ENCODE data around the gene FOXD3. TPM values are rescaled to one million over a fixed set of nuclear protein-coding genes. Genes with fewer than 3 reads are reported as not detected.

FOXD3 gene
- total RNA-seq, 1 experiment from 2014 or later = 25.8 TPM

DNA sequence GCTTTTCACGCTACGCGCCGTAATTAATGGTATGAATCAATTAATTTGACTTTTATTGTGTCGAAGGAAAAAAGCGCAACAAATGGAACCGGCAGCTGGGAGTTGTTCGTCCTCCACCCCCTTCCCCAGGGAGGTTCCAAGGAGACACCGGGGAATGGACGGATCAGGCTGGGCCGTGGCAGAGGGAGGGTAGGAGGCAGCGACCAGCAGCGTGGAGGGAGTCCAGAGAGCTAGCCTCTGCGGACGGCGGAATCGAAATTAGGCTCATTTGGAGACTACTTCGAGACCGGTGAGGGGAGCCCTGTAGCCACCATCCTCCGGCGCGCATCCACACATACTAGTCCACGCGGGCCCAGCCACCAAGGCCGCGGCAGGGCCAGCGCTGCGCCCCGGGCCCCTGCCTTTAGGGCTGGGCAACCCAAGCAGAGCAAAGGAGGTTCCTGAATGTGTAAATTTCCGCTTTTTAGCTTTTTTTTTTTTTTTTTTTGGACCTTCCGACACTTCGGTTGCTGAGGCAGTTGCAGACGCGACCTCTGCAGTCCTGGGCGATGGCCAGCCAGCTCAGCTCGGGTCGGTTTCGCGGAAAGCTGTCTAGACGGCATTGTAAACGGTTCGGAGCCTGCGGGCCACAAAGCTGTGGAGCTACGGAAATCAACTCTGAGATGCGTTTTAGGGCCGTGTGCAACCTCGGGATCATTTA is 2.2 kb upstream of the FOXD3 start:
- Histone ChIP-seq H2BK20ac (ENCODE audit: low read depth, low read length, poor library complexity, severe bottlenecking) (no peak overlapping the region), H3K23ac (ENCODE audit: insufficient read length, low read depth, low read length) (no peak overlapping the region), H3K27me3 (ENCODE audit: insufficient read depth, low read length) (no peaks in the 10 kb centered on the region; the same call in 1 of the 2 replicates), H2AFZ (ENCODE audit: low read length) (no peak overlapping the region), H3K4me1 (ENCODE audit: insufficient read depth, low read length) (peaks cover 7% of the 10 kb centered on the region; the same call in 1 of the 2 replicates), H3K79me1 (ENCODE audit: insufficient read depth, low read depth, low read length, poor library complexity, severe bottlenecking) (no peaks in the 10 kb centered on the region), H3K4me2 (ENCODE audit: insufficient read depth, insufficient read length, low read length) (peak overlapping the region; percentile 95), H2BK12ac (ENCODE audit: insufficient read length, low read depth, low read length) (no peak overlapping the region), H2AK5ac (ENCODE audit: insufficient read length, low read length) (no peak overlapping the region), H4K91ac (ENCODE audit: insufficient read length, low read depth, low read length) (no peak overlapping the region), H3K14ac (ENCODE audit: insufficient read depth, low read length) (no peak overlapping the region), H3K79me2 (ENCODE audit: insufficient read depth, low read length) (no peaks in the 10 kb centered on the region; the same call in 1 of the 2 replicates), H2BK5ac (ENCODE audit: insufficient read length, low read length) (no peak overlapping the region), H4K5ac (ENCODE audit: insufficient read length, low read depth, low read length) (no peak overlapping the region), H3K56ac (ENCODE audit: insufficient read length, low read depth, low read length) (no peak overlapping the region), H4K8ac (replicated peaks; ENCODE audit: insufficient read length, low read depth, low read length) (no peak overlapping the region), H3K4ac (ENCODE audit: low read depth, low read length) (no peak overlapping the region), H3K9ac (ENCODE audit: extremely low read depth, insufficient read length, low read length) (peak overlapping the region; percentile 44), H2BK15ac (ENCODE audit: low read depth, low read length) (no peak overlapping the region), H2BK120ac (ENCODE audit: low read depth, low read length, poor library complexity, severe bottlenecking) (no peak overlapping the region), H3K23me2 (ENCODE audit: insufficient read length, low read depth, low read length, poor library complexity, severe bottlenecking) (peaks cover 53% of the 10 kb centered on the region), H4K20me1 (ENCODE audit: control insufficient read depth, insufficient read depth, insufficient read length) (no peaks in the 10 kb centered on the region), H3T11ph (ENCODE audit: low read length) (no peak overlapping the region), H3K27ac (ENCODE audit: insufficient read length, low read depth, low read length) (no peak overlapping the region), H3K9me3 (ENCODE audit: control insufficient read depth, low read depth, low read length) (no peaks in the 10 kb centered on the region), H3K18ac (ENCODE audit: insufficient read length, low read depth, low read length) (no peak overlapping the region)
- TF ChIP-seq CTCF (conservative IDR thresholded peaks at IDR 0.05) = no peak
- peaks cover 0 to 2% of the 10 kb centered on the region in 2 experiments; a peak in 2 of 5 replicates for H3K9me3 Mint-ChIP-seq
- peaks cover 0 to 6% (median 0%) of the 10 kb centered on the region in 3 experiments; a peak in 3 of 7 replicates for H3K36me3 Mint-ChIP-seq (ENCODE audit: insufficient read depth in 1 of 3, low read depth in 3 of 3)
- DNase-seq = peak; percentile 39
- no CpG with 5 or more reads among the region's 47 CpGs for whole genome bisulfite sequencing (ENCODE audit: extremely low coverage, insufficient read length, low lambda C conversion rate)
- peak overlapping the region in 1 of 3 experiments; percentile 98; a peak in 3 of 7 replicates for H3K27ac Mint-ChIP-seq
- H3K27me3 Mint-ChIP-seq (ENCODE audit: low read depth) = peaks cover 65% of the 10 kb centered on the region
- peak overlapping the region; percentile 83 to 96 for H3K4me3 Mint-ChIP-seq
- peaks cover 48 to 58% of the 10 kb centered on the region in 2 experiments for H3K4me1 Mint-ChIP-seq

Measured in H9 (cell line).